H1 (cell line): ENCODE data around the gene ANK2. TPM values are rescaled to one million over a fixed set of nuclear protein-coding genes. Genes with fewer than 3 reads are reported as not detected.

Source experiments
- CTCF ChIA-PET: fragments of 300-600 bp; sonication (Branson Sonifier 250); formaldehyde crosslinking; loops from one replicate; lab custom pipeline; 2021; ENCODE audit not compliant: partially characterized antibody; lab: Charles Lee
- POLR2A ChIA-PET: fragments of 300-600 bp; sonication (Branson Sonifier 250); formaldehyde crosslinking; loops from one replicate; lab custom pipeline; 2021; ENCODE audit warnings: inconsistent platforms; ENCODE audit not compliant: partially characterized antibody; lab: Charles Lee
- DNase-seq, 2 experiments: peaks; one replicate each; pipeline versions ENCODE4 v3.0.0 to v3.0.0-alpha.2; 2010 to 2022; ENCODE audit warnings: low spot score in 2 of 2, low read depth in 1 of 2, mixed read lengths in 1 of 2
- FAIRE-seq: peaks from 2 replicates; lab custom pipeline; 2011; peaks lifted over from hg19 to GRCh38; lab: Jason Lieb, UNC
- H2AFZ ChIP-seq: 2 replicates; pipeline ENCODE4 v1.8.1; 2012; ENCODE audit warnings: low read length, inconsistent platforms
- H2AK5ac ChIP-seq: 2 replicates; pipeline ENCODE4 v1.6.1; 2013; ENCODE audit warnings: low read depth, low read length
- H2BK120ac ChIP-seq: replicated peaks from 2 replicates; pipeline ENCODE3; 2013; ENCODE audit warnings: low read depth, low read length, inconsistent platforms
- H2BK12ac ChIP-seq: 2 replicates; pipeline ENCODE4 v1.6.1; 2013; ENCODE audit warnings: low read depth, low read length
- H2BK15ac ChIP-seq: 2 replicates; pipeline ENCODE4 v1.6.1; 2013; ENCODE audit warnings: low read length
- H2BK20ac ChIP-seq: 2 replicates; pipeline ENCODE4 v1.6.1; 2013; ENCODE audit warnings: low read length
- H2BK5ac ChIP-seq: 2 replicates; pipeline ENCODE4 v1.6.1; 2013; ENCODE audit warnings: low read depth, low read length
- H3K14ac ChIP-seq: 2 replicates; pipeline ENCODE4 v1.6.1; 2013; ENCODE audit warnings: inconsistent platforms; ENCODE audit not compliant: insufficient read length
- H3K18ac ChIP-seq: 2 replicates; pipeline ENCODE4 v1.6.1; 2013; ENCODE audit warnings: low read length; ENCODE audit errors: extremely low read depth
- H3K23ac ChIP-seq: 2 replicates; pipeline ENCODE4 v1.6.1; 2013; ENCODE audit warnings: inconsistent platforms; ENCODE audit not compliant: insufficient read length
- H3K23me2 ChIP-seq: 2 replicates; pipeline ENCODE4 v1.6.1; 2013; ENCODE audit warnings: low read depth, low read length
- H3K27ac ChIP-seq: 2 replicates; pipeline ENCODE4 v1.6.1; 2011; ENCODE audit warnings: low read depth, low read length, inconsistent platforms
- H3K27me3 ChIP-seq, 4 experiments: replicated peaks in 1 of 4; 1 replicate in 1 of 4; 2 replicates in 3 of 4; pipeline versions ENCODE4 v1.6.1 to v1.8.1; 2011 to 2013; ENCODE audit warnings: low read length in 3 of 4, mild to moderate bottlenecking in 3 of 4, inconsistent platforms in 2 of 4, mixed read lengths in 2 of 4, moderate library complexity in 1 of 4; ENCODE audit not compliant: control insufficient read depth in 3 of 4, insufficient read depth in 3 of 4; ENCODE audit errors: extremely low read depth in 1 of 4
- H3K36me3 ChIP-seq, 4 experiments: 2 replicates each; pipeline versions ENCODE4 v1.6.1 to v1.8.1; 2011 to 2013; ENCODE audit warnings: mild to moderate bottlenecking in 4 of 4, low read length in 3 of 4, moderate library complexity in 2 of 4, control low read depth in 1 of 4, inconsistent platforms in 1 of 4; ENCODE audit not compliant: insufficient read depth in 4 of 4, control insufficient read depth in 2 of 4
- H3K4ac ChIP-seq: replicated peaks from 2 replicates; pipeline ENCODE3; 2013; ENCODE audit warnings: low read length, low read depth, mixed read lengths, inconsistent platforms; ENCODE audit not compliant: insufficient read length
- H3K4me1 ChIP-seq, 4 experiments: replicated peaks in 1 of 4; 1 replicate in 1 of 4; 2 replicates in 3 of 4; pipeline versions ENCODE4 v1.6.1 to v1.8.1; 2011 to 2013; ENCODE audit warnings: low read length in 3 of 4, inconsistent platforms in 2 of 4, mixed read lengths in 1 of 4; ENCODE audit not compliant: insufficient read depth in 4 of 4, control insufficient read depth in 3 of 4
- H3K4me2 ChIP-seq, 2 experiments: 2 replicates each; pipeline versions ENCODE4 v1.6.1 to v1.8.1; 2011 to 2013; ENCODE audit warnings: low read depth in 2 of 2, low read length in 2 of 2, control low read depth in 1 of 2, inconsistent platforms in 1 of 2, mild to moderate bottlenecking in 1 of 2; ENCODE audit not compliant: insufficient read depth in 1 of 2
- H3K4me3 ChIP-seq, 4 experiments: fragments of 200-600, 300-600 bp in 1 of 4; sonication (generic), shearing (Covaris generic), sonication (Bioruptor Twin) in 1 of 4; 2 replicates each; pipeline versions ENCODE4 v1.5.1 to v1.8.1; 2011 to 2016; ENCODE audit warnings: low read length in 4 of 4, low read depth in 3 of 4, control low read depth in 2 of 4, inconsistent platforms in 2 of 4, mild to moderate bottlenecking in 2 of 4, mixed read lengths in 1 of 4, moderate library complexity in 1 of 4; ENCODE audit not compliant: insufficient read depth in 2 of 4; ENCODE audit errors: extremely low read depth in 1 of 4
- H3K56ac ChIP-seq: replicated peaks from 2 replicates; pipeline ENCODE3; 2013; ENCODE audit warnings: low read depth, mild to moderate bottlenecking, mixed read lengths, low read length, inconsistent platforms; ENCODE audit not compliant: insufficient read length
- H3K79me1 ChIP-seq: 2 replicates; pipeline ENCODE4 v1.6.1; 2013; ENCODE audit warnings: low read depth, low read length, control low read depth
- H3K79me2 ChIP-seq, 2 experiments: 2 replicates each; pipeline versions ENCODE4 v1.6.1 to v1.8.1; 2012 to 2013; ENCODE audit warnings: low read length in 2 of 2, mild to moderate bottlenecking in 2 of 2, inconsistent platforms in 1 of 2; ENCODE audit not compliant: insufficient read depth in 2 of 2, control insufficient read depth in 1 of 2
- H3K9ac ChIP-seq, 4 experiments: replicated peaks in 1 of 4; 1 replicate in 1 of 4; 2 replicates in 3 of 4; pipeline versions ENCODE4 v1.6.1 to v1.8.1; 2011 to 2013; ENCODE audit warnings: low read depth in 3 of 4, low read length in 3 of 4, control low read depth in 2 of 4, mild to moderate bottlenecking in 2 of 4, moderate library complexity in 2 of 4, inconsistent platforms in 1 of 4; ENCODE audit errors: extremely low read depth in 1 of 4
- H3K9me3 ChIP-seq, 2 experiments: 2 replicates each; pipeline versions ENCODE4 v1.6.1 to v1.8.1; 2012 to 2013; ENCODE audit warnings: mild to moderate bottlenecking in 2 of 2, moderate library complexity in 2 of 2, control low read depth in 1 of 2, inconsistent platforms in 1 of 2, low read depth in 1 of 2, low read length in 1 of 2, mixed read lengths in 1 of 2; ENCODE audit not compliant: insufficient read depth in 2 of 2
- H4K20me1 ChIP-seq, 2 experiments: replicated peaks in 1 of 2; 2 replicates each; pipeline versions ENCODE3 to v1.8.1; 2011 to 2013; ENCODE audit warnings: inconsistent platforms in 2 of 2, low read length in 2 of 2, mild to moderate bottlenecking in 1 of 2; ENCODE audit not compliant: insufficient read depth in 2 of 2, control insufficient read depth in 1 of 2
- H4K5ac ChIP-seq: 2 replicates; pipeline ENCODE4 v1.6.1; 2013; ENCODE audit warnings: low read length, low read depth, mixed read lengths, inconsistent platforms; ENCODE audit not compliant: insufficient read length
- H4K8ac ChIP-seq: 2 replicates; pipeline ENCODE4 v1.8.0; 2013; ENCODE audit warnings: mild to moderate bottlenecking, moderate library complexity, low read length, inconsistent platforms; ENCODE audit not compliant: insufficient read depth; ENCODE audit errors: extremely low read depth
- H4K91ac ChIP-seq: replicated peaks from 2 replicates; pipeline ENCODE3; 2013; ENCODE audit warnings: low read length, mixed read lengths, inconsistent platforms; ENCODE audit not compliant: insufficient read length
- BACH1 ChIP-seq: IDR thresholded peaks from 2 replicates; pipeline ENCODE4 v1.6.1; 2012; ENCODE audit warnings: low read length, improper control_type of control experiment
- BRCA1 ChIP-seq: IDR thresholded peaks from 2 replicates; pipeline ENCODE4 v1.6.1; 2012; ENCODE audit warnings: low read depth, low read length, improper control_type of control experiment
- CBX5 ChIP-seq: fragments of 300-800, 300-1000 bp; sonication (generic); IDR thresholded peaks from 2 replicates; pipeline ENCODE4 v1.7.1; 2016; ENCODE audit warnings: antibody characterized with exemption, low read length, low read depth
- CREB1 ChIP-seq: IDR thresholded peaks from 2 replicates; pipeline ENCODE4 v1.6.1; 2012; ENCODE audit warnings: inconsistent platforms
- FOSL1 ChIP-seq: IDR thresholded peaks from 2 replicates; pipeline ENCODE4 v1.6.1; 2011; ENCODE audit warnings: mild to moderate bottlenecking, low read depth, low read length, moderate library complexity; ENCODE audit not compliant: insufficient read depth
- HDAC2 ChIP-seq, 2 experiments: fragments of 300-600 bp in 1 of 2; sonication (generic) in 1 of 2; IDR thresholded peaks; 2 replicates each; pipeline ENCODE4 v1.6.1; 2011 to 2012; ENCODE audit warnings: low read depth in 2 of 2, low read length in 2 of 2, mild to moderate bottlenecking in 2 of 2, moderate library complexity in 2 of 2, borderline replicate concordance in 1 of 2, inconsistent platforms in 1 of 2
- KDM5A ChIP-seq: fragments of 200-600 bp; IDR thresholded peaks from 2 replicates; pipeline ENCODE4 v1.7.1; 2012; ENCODE audit warnings: mild to moderate bottlenecking, low read length, inconsistent platforms, mixed read lengths
- MAFK ChIP-seq: IDR thresholded peaks from 2 replicates; pipeline ENCODE4 v1.6.1; 2012; ENCODE audit warnings: low read depth, mild to moderate bottlenecking, improper control_type of control experiment, low read length
- MAX ChIP-seq: IDR thresholded peaks from 2 replicates; pipeline ENCODE4 v1.6.1; 2012; ENCODE audit warnings: inconsistent platforms
- NRF1 ChIP-seq: IDR thresholded peaks from 2 replicates; pipeline ENCODE4 v1.6.1; 2011; ENCODE audit warnings: mild to moderate bottlenecking, low read depth, low read length, improper control_type of control experiment
- POLR2A ChIP-seq, 2 experiments: IDR thresholded peaks; 1 replicate in 1 of 2; 2 replicates in 1 of 2; pipeline ENCODE4 v1.6.1; 2011; ENCODE audit warnings: low read depth in 2 of 2, low read length in 2 of 2, mild to moderate bottlenecking in 2 of 2; ENCODE audit errors: control extremely low read depth in 1 of 2
- SP2 ChIP-seq: IDR thresholded peaks from 2 replicates; pipeline ENCODE4 v1.6.1; 2012; ENCODE audit warnings: mild to moderate bottlenecking, low read length, inconsistent platforms
- TBP ChIP-seq: IDR thresholded peaks from 2 replicates; pipeline ENCODE4 v1.6.1; 2011; ENCODE audit warnings: low read depth, low read length, improper control_type of control experiment
- TEAD4 ChIP-seq: IDR thresholded peaks from 2 replicates; pipeline ENCODE4 v1.6.1; 2012; ENCODE audit warnings: low read depth, low read length, inconsistent platforms, mixed read lengths
- YY1 ChIP-seq: IDR thresholded peaks from 2 replicates; pipeline ENCODE4 v1.6.1; 2011; ENCODE audit warnings: low read depth, mild to moderate bottlenecking, low read length
- WGBS, 2 experiments: shearing (Covaris generic) in 1 of 2; methylation state at CpG; one replicate each; pipeline versions ENCODE4 v1.1.6 to v1.1.7; 2013 to 2015; ENCODE audit warnings: low lambda C conversion rate in 2 of 2, mixed read lengths in 2 of 2, inconsistent platforms in 1 of 2, low coverage in 1 of 2, missing lambda C conversion rate in 1 of 2; ENCODE audit not compliant: insufficient replicate concordance in 2 of 2, insufficient coverage in 1 of 2, insufficient read length in 1 of 2; ENCODE audit errors: extremely low coverage in 1 of 2, missing lambda C conversion rate in 1 of 2; 5-methylcytosine and 5-hydroxymethylcytosine counted together
- polyA plus RNA-seq, 7 experiments: library from polyadenylated mRNA; depleted of rRNA in 3 of 7; stranded (reverse) in 5 of 7; unstranded in 2 of 7; fragments of >200 nt in 5 of 7; fragments of 200-250 nt in 2 of 7; gene quantifications; 1 replicate in 5 of 7; 2 replicates in 1 of 7; 4 replicates in 1 of 7; pipeline versions ENCODE4 v1.2.1 to v1.2.3, GENCODE V29; 2011 to 2013; ENCODE audit warnings: missing spikeins in 2 of 7, mixed read lengths in 2 of 7
- total RNA-seq: library from RNA; stranded (reverse); fragmentation: NEBNext Ultra II Directional; extraction: Animal tissue kit (Norgen Biotek cat#: 25700); gene quantifications from 2 replicates; pipeline ENCODE4 v1.2.1, GENCODE V29; 2021

Gene ANK2
- total and polyA plus RNA-seq, 2 of the 8 experiments (the other 6 are each of a cell fraction or from before 2014, with no cell fraction given) = 14.2 to 35.1 TPM

- Histone ChIP-seq H3K27me3 (no peaks in the 10 kb centered on the region), H3K27ac (no peak overlapping the region), H3K9me3 (no peaks in the 10 kb centered on the region), H3K18ac (no peak overlapping the region), H3K56ac (no peak overlapping the region), H3K14ac (no peak overlapping the region), H2BK12ac (no peak overlapping the region), H3K79me1 (no peaks in the 10 kb centered on the region), H3K79me2 (no peaks in the 10 kb centered on the region), H2AK5ac (no peak overlapping the region), H3K9ac (no peak overlapping the region), H3K4ac (no peak overlapping the region), H4K5ac (no peak overlapping the region), H2BK20ac (no peak overlapping the region), H4K20me1 (no peaks in the 10 kb centered on the region), H3K4me1 (peaks cover 0 to 6% (median 3%) of the 10 kb centered on the region in 4 experiments; a peak in 5 of 7 replicates), H2AFZ (no peak overlapping the region), H2BK5ac (no peak overlapping the region), H2BK120ac (no peak overlapping the region), H3K4me3 (no peak overlapping the region), H3K23me2 (no peaks in the 10 kb centered on the region), H4K91ac (no peak overlapping the region), H3K36me3 (peaks cover 2 to 22% (median 13%) of the 10 kb centered on the region in 4 experiments; a peak in 5 of 8 replicates), H4K8ac (no peak overlapping the region), H3K4me2 (no peak overlapping the region), H2BK15ac (no peak overlapping the region), H3K23ac (no peak overlapping the region)
- 95% methylated on average over 4 of the region's 4 CpGs; no CpG with 5 or more reads in 1 of the 2 experiments for WGBS, 2 experiments
- POLR2A ChIA-PET = no interaction called here
- FAIRE-seq (no peak), DNase-seq (no peak)
- CTCF ChIA-PET = interaction anchor here (0.7 to 1.3 kb wide), 6 partner anchors 10 to 221 kb away, joined by 3 to 8 read pairs (median 3); no protein-coding TSS in a partner anchor
- TF ChIP-seq SP2 (no peak), BRCA1 (no peak), BACH1 (no peak), NRF1 (no peak), KDM5A (no peak), CREB1 (no peak), YY1 (no peak), TBP (no peak), CBX5 (no peak), POLR2A (IDR thresholded peaks at IDR 0.05; ENCODE audit: control extremely low read depth in 1 of 2, low read depth in 2 of 2, low read length in 2 of 2) (no peak), TEAD4 (no peak), MAFK (no peak), MAX (no peak), FOSL1 (no peak), HDAC2 (IDR thresholded peaks at IDR 0.05; ENCODE audit: borderline replicate concordance in 1 of 2, low read depth in 2 of 2, low read length in 2 of 2) (no peak)
Measured at GRCh38 chr4:113327494-113327893, 278.0 kb downstream of the ANK2 start.
